LoVo (cell line): ENCODE results near the gene KIF16B.
"Not testable (repeated sequence)": the region's sequence is repeated elsewhere in the genome, so short reads cannot be mapped to it uniquely, and the experiment has no call there.

Experiments used
- DNase-seq: peaks from one replicate; pipeline ENCODE4 v3.0.0-alpha.2; 2016; ENCODE audit warnings: low spot score

KIF16B gene

GRCh38 chr20:16589623-16590022, 16.4 kb upstream of the KIF16B start:
- no peak for DNase-seq

DNA sequence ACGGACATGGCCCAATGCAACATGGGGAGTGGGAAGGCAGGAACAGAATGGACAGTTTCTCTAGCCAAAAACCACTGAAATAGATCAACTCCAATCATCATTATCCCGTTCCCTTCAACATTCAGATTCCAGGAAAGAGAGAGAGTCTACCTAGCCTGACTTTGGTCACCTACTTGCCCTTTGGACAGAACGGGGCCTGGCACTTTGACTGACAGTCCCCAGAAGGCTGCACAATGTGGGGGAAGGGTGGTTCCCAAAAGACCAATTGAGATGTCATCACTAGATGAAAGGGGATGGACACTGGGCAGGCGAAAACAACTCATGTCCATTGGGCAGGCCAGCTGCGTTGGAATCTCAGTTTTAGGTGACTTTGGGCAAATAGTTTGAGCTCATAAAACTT, 15.0 kb upstream of the KIF16B start:
- no peak for DNase-seq

- DNase-seq = no peak
These were observed 13.8 kb upstream of the KIF16B start for GRCh38 chr20:16587066-16587465.

- DNase-seq = no peak
These were observed 10.2 kb upstream of the KIF16B start for GRCh38 chr20:16583474-16583873.

DNA sequence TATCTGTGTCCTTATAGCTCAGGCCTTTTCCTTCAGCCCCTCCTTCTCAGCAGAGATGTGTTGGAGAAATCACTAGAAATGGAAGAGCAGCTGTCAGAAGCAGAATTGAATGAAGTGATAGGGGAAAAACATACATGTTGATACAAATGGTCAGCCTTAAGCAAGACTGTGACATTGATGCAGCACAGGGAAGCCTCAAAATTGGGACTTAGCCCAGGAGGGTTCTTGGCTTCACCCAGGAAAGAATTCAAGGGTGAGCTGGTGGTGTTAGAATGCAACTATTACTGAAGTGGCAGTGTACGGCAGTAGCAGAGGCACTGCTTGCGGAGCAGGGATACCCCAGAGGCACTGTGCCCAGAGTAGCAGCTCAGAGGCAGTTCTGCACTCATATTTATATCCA, 8.0 kb upstream of the KIF16B start:
- no peak for DNase-seq

DNA sequence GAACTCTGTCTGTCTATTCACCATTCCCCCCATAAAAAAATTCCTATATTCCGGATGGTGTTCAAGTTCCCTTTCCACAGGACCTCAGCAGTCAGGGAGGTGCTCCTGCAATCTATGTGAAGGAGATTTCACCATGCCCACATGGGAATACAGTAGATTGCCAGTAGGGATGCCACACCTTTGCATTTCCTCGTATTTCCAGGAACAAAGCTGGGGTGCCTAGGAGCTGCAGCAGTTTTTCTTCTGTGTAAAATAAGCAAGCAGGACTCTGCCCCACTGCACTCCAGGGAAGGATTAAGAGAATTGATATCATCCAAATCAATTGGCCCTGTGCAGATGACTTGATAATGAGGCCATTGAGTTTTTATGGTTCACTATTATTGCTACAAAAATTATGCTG, 7.4 kb upstream of the KIF16B start:
- DNase-seq = no peak

DNA sequence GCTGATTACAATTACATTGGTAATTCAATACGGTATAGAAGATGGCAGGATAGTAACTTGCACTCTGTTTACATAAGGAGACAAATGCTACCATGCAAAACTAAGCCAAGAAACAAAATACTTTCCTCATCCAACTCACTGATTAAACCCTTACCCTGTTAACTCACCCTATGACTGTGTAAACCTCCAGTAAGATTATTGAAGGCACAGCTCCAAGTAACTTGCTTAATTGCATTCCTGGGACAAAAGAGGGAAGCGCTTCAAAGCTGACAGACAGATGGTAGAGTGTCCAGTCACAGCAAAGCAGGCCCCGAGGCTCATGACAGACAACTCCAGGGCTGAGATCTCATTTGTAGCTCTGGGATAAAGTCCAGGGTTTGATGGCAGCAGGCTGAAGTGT, 6.9 kb upstream of the KIF16B start:
- peak; percentile 31 for DNase-seq

DNA sequence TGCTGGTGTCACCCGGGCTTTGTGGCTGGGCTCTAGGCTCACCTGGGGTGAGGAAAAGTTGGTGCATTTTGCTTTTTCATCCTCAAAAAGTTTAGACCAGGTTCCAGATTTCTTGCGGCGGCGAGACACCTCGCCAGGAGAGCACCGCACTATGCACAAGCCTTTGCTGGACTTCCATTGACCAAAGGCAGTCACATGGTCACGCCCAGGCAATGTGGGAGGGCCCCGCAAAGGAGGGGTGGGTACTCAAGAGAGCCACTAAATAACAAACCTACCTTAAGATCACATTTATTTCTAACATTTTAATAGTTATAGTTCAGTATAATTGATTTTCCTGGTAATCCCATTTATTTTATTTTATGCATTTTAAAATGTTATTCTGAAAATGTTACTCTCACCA, 3.0 kb upstream of the KIF16B start:
- DNase-seq = no peak

GRCh38 chr20:16575390-16576140, 2.3 kb upstream of the KIF16B start:
- no peak for DNase-seq

DNA sequence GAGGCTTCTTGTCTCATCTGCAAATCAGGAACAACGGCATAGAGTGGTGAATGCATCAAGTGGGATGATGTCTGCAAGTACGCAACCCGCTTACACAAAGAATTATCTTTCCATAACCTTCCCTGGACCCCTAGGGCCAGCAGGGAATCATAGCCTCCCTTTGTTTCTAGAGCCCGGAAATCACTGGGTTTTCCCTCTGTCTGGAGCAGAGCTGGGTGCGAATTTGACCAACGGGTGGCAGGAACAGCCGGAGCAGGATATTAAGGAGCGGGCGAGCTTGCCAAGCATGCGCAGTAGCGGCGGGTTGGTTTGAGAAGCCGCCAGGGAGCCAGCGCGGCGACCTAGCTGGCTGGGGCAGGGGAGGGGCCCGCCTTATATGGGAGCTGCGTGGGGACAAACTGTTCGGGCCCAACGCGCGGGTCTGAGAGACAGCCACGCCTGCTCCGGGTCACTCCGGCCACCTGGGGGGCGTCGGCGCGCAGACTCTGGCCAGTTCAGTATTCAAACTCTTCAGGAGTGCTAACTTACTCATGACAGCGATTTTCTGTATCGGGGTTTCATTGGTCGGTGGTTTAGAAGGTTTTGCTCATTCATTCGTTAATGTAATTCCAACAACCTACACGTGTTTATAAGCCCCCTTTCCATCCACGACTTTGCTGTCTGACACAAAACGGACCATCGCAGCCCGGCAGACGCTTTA, 1.6 kb upstream of the KIF16B start:
- peak; percentile 81 for DNase-seq

DNA sequence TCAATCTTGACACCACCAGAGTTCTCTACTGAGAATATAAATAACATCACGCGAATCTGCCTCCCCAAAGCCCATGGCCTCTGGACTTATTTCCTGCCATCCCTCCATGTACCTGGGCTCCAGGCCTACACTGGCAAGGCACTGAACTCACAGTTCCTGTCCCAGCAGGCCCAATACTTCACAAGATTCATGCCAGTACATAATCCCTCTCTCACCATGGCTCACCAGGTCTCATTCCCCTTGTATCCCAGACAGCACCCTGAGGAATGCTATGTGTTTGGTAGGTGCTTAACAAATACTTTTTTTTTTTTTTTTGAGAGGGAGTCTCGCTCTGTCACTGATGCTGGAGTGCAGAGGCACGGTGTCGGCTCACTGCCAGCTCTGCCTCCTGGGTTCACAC, 1.9 kb downstream of the KIF16B start:
- DNase-seq = no peak

DNA sequence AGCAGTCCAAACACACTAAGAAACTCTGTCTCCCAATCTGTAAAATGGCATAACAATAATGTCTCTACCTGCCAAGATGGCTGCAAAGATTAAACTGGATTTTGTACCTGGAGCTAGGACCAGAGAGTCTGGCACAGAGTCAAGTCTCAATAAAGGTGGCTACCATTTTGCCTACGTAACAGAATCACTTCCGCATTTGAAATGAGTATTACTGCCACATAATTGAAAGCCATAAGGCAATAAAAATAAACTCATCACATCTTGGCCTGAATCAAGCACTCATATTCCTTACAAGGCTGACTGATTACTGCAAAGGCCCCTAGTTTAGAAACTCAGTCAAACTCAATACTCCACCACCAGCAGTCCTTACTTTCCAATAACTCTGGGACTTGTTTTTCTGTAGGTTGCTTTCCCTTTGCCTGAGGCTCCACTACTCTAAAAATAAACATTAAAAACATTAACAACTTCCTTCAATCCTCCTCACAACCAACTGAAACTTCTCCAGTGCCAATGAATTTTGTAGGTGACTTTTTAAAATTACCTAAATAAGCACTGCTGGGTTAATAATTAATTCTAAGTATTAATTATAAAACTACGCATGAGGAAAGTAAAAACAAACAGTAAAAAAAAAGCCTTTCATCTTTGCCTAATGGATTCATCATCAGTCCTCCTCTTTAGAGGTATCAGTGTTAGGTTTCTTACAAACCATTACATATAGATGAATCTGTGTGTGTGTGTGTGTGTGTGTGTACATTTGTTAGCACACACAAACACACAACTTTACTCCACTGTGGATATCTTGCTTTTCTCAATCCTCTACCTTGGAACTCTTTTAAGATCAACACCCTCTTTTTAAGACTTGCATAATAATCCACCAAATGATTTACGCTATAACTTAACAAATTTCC, 3.7 kb downstream of the KIF16B start:
- peak; percentile 74 for DNase-seq

DNA sequence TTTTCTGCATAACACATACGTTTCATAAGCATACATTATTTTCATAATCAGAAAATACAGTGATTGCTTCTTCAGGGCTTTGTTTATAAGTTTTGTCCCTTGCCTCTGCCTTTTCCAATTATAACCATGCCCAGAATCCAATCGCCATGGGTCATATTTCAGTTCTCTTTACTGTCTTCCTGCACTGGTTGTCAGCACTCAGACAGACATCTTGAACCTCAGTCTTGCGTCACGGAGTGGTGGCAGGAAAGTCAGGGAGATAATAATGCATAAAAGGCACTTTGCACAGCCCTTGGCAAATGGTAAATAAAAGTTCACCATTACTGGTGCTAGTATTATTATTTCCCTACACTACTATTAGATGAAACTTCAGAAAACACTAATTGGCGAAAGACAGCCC, 7.2 kb downstream of the KIF16B start:
- DNase-seq = no peak

GRCh38 chr20:16564079-16564478, 9.2 kb downstream of the KIF16B start:
- not testable (repeated sequence) for DNase-seq

GRCh38 chr20:16563066-16563806, 10.0 kb downstream of the KIF16B start:
- DNase-seq = no peak

DNA sequence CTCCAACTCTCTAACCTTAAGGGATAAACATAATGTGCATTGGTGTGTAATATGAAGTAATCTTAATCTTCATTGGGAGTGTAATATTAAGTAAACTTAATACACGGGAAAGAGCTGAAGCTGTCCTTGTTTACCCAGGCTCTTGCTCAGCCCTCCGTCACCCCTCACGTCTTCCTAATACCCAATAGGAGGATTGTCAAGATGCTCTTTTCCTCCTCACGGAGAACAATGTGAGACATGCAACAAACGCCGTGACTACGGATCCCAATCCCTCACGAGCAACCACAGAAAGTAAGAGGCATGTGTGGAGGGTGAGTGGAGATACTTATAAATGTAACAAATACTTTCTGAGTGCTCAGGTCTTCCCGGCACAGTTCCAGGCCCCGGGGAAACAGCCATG, 11.0 kb downstream of the KIF16B start:
- DNase-seq = no peak

- no peak for DNase-seq
These were observed 12.6 kb downstream of the KIF16B start for GRCh38 chr20:16560661-16561060.

- DNase-seq = no peak
These were observed 13.0 kb downstream of the KIF16B start for GRCh38 chr20:16560216-16560615.

GRCh38 chr20:16556301-16556700, 16.9 kb downstream of the KIF16B start:
- no peak for DNase-seq

- DNase-seq = no peak
These were observed 17.5 kb downstream of the KIF16B start for GRCh38 chr20:16555754-16556153.

DNA sequence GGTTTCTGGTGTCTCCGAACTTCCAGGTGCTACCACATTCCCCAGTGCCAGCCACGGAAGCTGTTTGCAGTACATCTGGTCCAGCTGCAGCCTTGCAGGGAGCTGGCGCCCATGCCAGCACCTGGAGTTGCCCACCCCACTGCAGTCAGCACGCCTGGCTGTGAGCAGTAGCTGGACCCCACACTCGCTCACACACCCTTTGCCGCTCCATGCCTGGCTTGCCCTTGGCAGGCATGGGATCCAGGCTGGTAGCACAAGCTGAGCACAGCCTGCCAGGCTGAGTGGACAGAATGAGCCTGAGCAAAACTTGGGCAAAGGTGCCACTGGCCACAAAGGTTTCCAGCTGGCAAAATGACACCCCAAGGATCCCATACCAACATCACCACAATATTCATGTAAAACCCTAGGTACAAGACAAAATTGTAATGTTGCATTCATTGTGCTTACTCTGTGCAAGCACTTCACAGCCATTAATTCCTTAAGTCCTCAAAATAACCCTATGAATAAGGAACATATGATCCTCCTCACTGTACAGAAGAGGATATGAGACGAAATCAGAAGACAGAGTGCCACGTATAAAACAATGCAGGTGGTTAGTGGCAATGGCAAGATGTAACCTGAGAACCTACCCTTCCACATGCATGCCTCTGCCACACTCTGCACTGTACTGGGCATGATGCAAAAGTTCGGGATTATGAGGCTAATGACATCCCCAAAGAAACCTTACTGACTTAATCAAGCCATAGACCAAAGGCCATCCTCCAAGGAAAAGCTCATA, 18.3 kb downstream of the KIF16B start:
- DNase-seq = no peak
